Gastrocnemius medialis (tissue), 4 donors: ENCODE results near the gene CNST. TPM values are rescaled to one million over a fixed set of nuclear protein-coding genes. Genes with fewer than 3 reads are reported as not detected.
"Not testable (repeated sequence)": the region's sequence is repeated elsewhere in the genome, so short reads cannot be mapped to it uniquely, and the experiment has no call there.

ENCODE experiments used
- ATAC-seq, 2 donors: fragments of 150-250 bp; one replicate each; pipeline ENCODE4 v1.9.1; 2016
- DNase-seq, 2 donors: peaks; one replicate each; pipeline ENCODE4 v3.0.0-alpha.2; 2019
- H3K27ac ChIP-seq, 4 donors: fragments of 200-600 bp; sonication (generic); 1 replicate in 1 of 4; 2 replicates in 3 of 4; pipeline ENCODE4 v1.5.1; 2016 to 2018; ENCODE audit warnings: mild to moderate bottlenecking in 2 of 4, moderate library complexity in 1 of 4
- H3K27me3 ChIP-seq, 3 donors: fragments of 200-600 bp; sonication (generic) in 2 of 3; 1 replicate in 1 of 3; 2 replicates in 2 of 3; pipeline versions ENCODE4 v1.5.1 to v1.6.0; 2016 to 2019; ENCODE audit warnings: mild to moderate bottlenecking in 1 of 3, moderate library complexity in 1 of 3
- H3K36me3 ChIP-seq, 2 donors: fragments of 200-600 bp; sonication (generic) in 1 of 2; one replicate each; pipeline ENCODE4 v1.5.1; 2017 to 2018
- H3K4me1 ChIP-seq, 2 donors: fragments of 200-600 bp; sonication (generic) in 1 of 2; one replicate each; pipeline ENCODE4 v1.5.1; 2016 to 2017; ENCODE audit warnings: mild to moderate bottlenecking in 2 of 2
- H3K4me3 ChIP-seq, 4 donors: fragments of 200-600 bp; sonication (generic) in 3 of 4; 1 replicate in 1 of 4; 2 replicates in 3 of 4; pipeline ENCODE4 v1.5.1; 2016 to 2019; ENCODE audit warnings: mild to moderate bottlenecking in 2 of 4
- H3K9me3 ChIP-seq, 3 donors: fragments of 200-600 bp; sonication (generic) in 2 of 3; 1 replicate in 1 of 3; 2 replicates in 2 of 3; pipeline ENCODE4 v1.5.1; 2016 to 2019
- POLR2A ChIP-seq, 2 donors: fragments of 450-650 bp; IDR thresholded peaks; one replicate each; pipeline ENCODE4 v1.6.1; 2017; ENCODE audit warnings: antibody characterized with exemption in 2 of 2, mild to moderate bottlenecking in 2 of 2, moderate library complexity in 2 of 2
- in situ Hi-C, 4 donors: fragments of 200-750 bp; cut with MboI; loops; one replicate each; pipeline versions ENCODE4 v1.15.0 to v1.8.0; 2017; ENCODE audit warnings: low sequenced_read_pairs in 4 of 4
- intact Hi-C: fragments of 100-400 bp; cut with DNase I; formaldehyde crosslinking; loops from one replicate; pipeline ENCODE4 v1.15.1; 2023; ENCODE audit warnings: low total_unique reads
- total RNA-seq, 4 donors: library from RNA; depleted of rRNA; stranded (reverse); fragments of >200 nt; gene quantifications; one replicate each; pipeline versions ENCODE4 v1.1.0 to v1.2.3, GENCODE V29; 2016
- TF ChIP-seq, protein P1 (sequence below), 5 experiments: fragments of 450-650 bp in 3 of 5; fragments of 200-600 bp in 2 of 5; sonication (generic) in 2 of 5; IDR thresholded peaks in 4 of 5; conservative IDR thresholded peaks in 1 of 5; 1 replicate in 4 of 5; 2 replicates in 1 of 5; pipeline ENCODE4 v1.5.1; 2016 to 2019; ENCODE audit warnings: antibody characterized with exemption in 5 of 5, mild to moderate bottlenecking in 3 of 5, moderate library complexity in 3 of 5

CNST gene
- total RNA-seq, 4 donors from 2014 or later = 62.7 to 105 (median 81.5) TPM

DNA sequence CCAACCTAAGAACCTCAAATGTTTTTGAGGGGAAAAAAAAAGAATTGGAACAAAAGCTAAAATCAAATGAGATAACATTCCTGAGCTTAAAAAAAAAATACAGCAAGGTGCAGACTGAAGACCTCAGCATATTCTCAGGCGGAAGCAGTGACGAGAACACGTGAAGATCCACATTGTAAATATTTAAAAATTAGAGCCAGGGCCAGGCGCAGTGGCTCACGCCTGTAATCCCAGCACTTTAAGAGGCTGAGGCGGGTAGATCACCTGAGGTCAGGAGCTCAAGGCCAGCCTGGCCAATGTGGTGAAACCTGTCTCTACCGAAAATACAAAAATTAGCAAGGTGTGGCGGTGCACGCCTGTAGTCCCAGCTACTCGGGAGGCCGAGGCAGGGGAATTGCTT is 15.9 kb upstream of the CNST start:
- no peak for DNase-seq
- H3K36me3 ChIP-seq = peaks cover 0 to 54% of the 10 kb centered on the region in 2 donors
- TF ChIP-seq, protein P1, sequence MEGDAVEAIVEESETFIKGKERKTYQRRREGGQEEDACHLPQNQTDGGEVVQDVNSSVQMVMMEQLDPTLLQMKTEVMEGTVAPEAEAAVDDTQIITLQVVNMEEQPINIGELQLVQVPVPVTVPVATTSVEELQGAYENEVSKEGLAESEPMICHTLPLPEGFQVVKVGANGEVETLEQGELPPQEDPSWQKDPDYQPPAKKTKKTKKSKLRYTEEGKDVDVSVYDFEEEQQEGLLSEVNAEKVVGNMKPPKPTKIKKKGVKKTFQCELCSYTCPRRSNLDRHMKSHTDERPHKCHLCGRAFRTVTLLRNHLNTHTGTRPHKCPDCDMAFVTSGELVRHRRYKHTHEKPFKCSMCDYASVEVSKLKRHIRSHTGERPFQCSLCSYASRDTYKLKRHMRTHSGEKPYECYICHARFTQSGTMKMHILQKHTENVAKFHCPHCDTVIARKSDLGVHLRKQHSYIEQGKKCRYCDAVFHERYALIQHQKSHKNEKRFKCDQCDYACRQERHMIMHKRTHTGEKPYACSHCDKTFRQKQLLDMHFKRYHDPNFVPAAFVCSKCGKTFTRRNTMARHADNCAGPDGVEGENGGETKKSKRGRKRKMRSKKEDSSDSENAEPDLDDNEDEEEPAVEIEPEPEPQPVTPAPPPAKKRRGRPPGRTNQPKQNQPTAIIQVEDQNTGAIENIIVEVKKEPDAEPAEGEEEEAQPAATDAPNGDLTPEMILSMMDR (IDR thresholded peaks at IDR 0.05 in 4 of 5, conservative IDR thresholded peaks at IDR 0.05 in 1 of 5) = no peak
- TF ChIP-seq POLR2A (IDR thresholded peaks at IDR 0.05) = no peak
- H3K9me3 ChIP-seq = no peaks in the 10 kb centered on the region
- intact Hi-C loops (no loop called here), in situ Hi-C loops (no loop called here)
- no peak overlapping the region for H3K4me3 ChIP-seq
- no peaks in the 10 kb centered on the region for H3K4me1 ChIP-seq
- H3K27ac ChIP-seq = no peak overlapping the region
- no peaks in the 10 kb centered on the region for H3K27me3 ChIP-seq
- ATAC-seq = no peak

DNA sequence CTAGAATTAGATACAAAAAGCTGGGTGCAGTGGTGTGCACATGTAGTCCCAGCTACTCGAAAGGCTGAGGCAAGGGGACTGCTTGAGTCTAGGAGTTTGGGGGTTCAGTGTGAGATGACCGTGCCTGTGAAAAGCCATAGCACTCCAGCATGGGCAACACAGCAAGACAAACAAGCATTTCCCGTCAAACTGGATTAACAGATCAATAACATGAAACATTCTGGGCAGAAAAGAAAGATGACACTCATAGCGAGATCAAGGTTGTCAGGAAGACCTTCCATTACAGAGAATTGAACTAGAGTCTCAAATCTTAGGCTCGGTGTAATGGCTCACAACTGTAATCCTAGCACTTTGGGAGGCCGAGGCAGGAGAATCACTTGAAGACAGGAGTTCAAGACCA is 14.1 kb upstream of the CNST start:
- no peaks in the 10 kb centered on the region for H3K9me3 ChIP-seq
- H3K27ac ChIP-seq = no peak overlapping the region
- no peaks in the 10 kb centered on the region for H3K27me3 ChIP-seq
- H3K4me1 ChIP-seq = no peaks in the 10 kb centered on the region
- in situ Hi-C loops = no loop called here
- peaks cover 0 to 66% of the 10 kb centered on the region in 2 donors for H3K36me3 ChIP-seq
- DNase-seq (no peak), ATAC-seq (no peak)
- no peak overlapping the region for H3K4me3 ChIP-seq
- intact Hi-C loops = no loop called here
- no peak for TF ChIP-seq POLR2A (IDR thresholded peaks at IDR 0.05)
- TF ChIP-seq, protein P1 (IDR thresholded peaks at IDR 0.05 in 4 of 5, conservative IDR thresholded peaks at IDR 0.05 in 1 of 5) = no peak

DNA sequence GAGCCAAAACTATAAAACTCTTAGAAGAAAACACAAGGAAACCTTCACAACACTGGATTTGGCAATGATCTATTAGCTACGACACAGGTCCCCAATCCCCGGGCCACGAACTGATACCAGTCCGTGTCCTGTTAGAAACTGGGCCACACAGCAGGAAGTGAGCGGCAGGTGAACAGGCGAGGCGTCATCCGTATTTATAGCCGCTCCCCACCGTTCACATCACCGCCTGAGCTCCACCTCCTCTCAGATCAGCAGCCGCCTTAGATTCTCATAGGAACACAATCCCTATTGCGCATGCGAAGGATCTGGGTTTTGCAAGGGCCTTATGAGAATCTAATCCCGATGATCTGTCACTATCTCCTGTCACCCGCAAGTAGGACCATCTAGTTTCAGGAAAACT is 12.1 kb upstream of the CNST start:
- Histone ChIP-seq H3K9me3 (no peaks in the 10 kb centered on the region), H3K27ac (peak overlapping the region in 2 of 4 donors; percentile 1 to 22), H3K4me1 (no peaks in the 10 kb centered on the region), H3K4me3 (no peak overlapping the region), H3K36me3 (peaks cover 0 to 48% of the 10 kb centered on the region in 2 donors), H3K27me3 (no peaks in the 10 kb centered on the region)
- TF ChIP-seq POLR2A (IDR thresholded peaks at IDR 0.05) = peak in 1 of 2 donors; percentile 13
- TF ChIP-seq, protein P1 (IDR thresholded peaks at IDR 0.05 in 4 of 5, conservative IDR thresholded peaks at IDR 0.05 in 1 of 5) = no peak
- DNase-seq = no peak
- in situ Hi-C loops (no loop called here), intact Hi-C loops (no loop called here)
- no peak for ATAC-seq

GRCh38 chr1:246558041-246558440 is 8.2 kb upstream of the CNST start:
- Histone ChIP-seq H3K27me3 (no peaks in the 10 kb centered on the region), H3K36me3 (peaks cover 0 to 47% of the 10 kb centered on the region in 2 donors), H3K27ac (no peak overlapping the region), H3K4me3 (no peak overlapping the region), H3K9me3 (no peaks in the 10 kb centered on the region), H3K4me1 (no peaks in the 10 kb centered on the region)
- no peak for TF ChIP-seq POLR2A (IDR thresholded peaks at IDR 0.05)
- TF ChIP-seq, protein P1 (IDR thresholded peaks at IDR 0.05 in 4 of 5, conservative IDR thresholded peaks at IDR 0.05 in 1 of 5) = no peak
- ATAC-seq (no peak), DNase-seq (no peak)
- intact Hi-C loops = no loop called here
- in situ Hi-C loops = no loop called here

DNA sequence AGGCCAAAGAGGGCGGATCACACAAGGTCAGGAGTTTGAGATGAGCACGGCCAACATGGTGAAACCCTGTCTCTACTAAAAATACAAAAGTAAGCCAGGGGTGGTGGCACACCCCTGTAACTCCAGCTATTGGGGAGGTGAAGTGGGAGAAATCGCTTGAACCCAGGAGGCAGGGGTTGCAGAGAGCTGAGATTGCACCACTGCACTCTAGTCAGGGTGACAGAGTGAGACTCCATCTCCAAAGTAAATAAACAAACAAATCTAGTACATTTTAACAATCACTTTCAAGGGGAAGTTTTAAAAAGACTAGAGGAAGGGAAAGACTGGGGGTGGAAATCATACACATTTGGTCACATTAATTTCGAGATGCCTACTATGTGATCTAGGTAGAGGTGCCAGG is 6.9 kb upstream of the CNST start:
- in situ Hi-C loops (no loop called here), intact Hi-C loops (no loop called here)
- H3K27me3 ChIP-seq = no peaks in the 10 kb centered on the region
- ATAC-seq (no peak), DNase-seq (no peak)
- no peak overlapping the region for H3K27ac ChIP-seq
- TF ChIP-seq, protein P1 (IDR thresholded peaks at IDR 0.05 in 4 of 5, conservative IDR thresholded peaks at IDR 0.05 in 1 of 5) = no peak
- no peak for TF ChIP-seq POLR2A (IDR thresholded peaks at IDR 0.05)
- no peaks in the 10 kb centered on the region for H3K9me3 ChIP-seq
- no peak overlapping the region for H3K4me3 ChIP-seq
- H3K4me1 ChIP-seq = peaks cover 8 to 9% of the 10 kb centered on the region in 2 donors
- H3K36me3 ChIP-seq = peaks cover 0 to 59% of the 10 kb centered on the region in 2 donors

DNA sequence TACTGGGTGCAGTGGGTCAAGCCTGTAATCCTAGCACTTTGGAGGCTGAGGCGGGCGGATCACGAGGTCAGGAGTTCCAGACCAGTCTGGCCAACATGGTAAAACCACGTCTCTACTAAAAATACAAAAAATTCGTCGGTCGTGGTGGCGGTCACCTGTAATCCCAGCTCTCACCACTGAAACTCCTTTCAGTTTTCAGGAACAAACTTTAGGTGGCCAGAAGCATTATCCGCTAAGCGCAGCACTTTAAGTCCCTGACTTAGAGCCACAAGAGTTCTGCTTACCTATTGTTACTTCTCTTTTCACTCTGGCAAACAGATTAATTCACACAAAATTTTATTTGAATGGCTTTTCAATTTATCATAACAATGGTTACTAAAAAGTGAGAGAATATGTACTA is 5.4 kb upstream of the CNST start:
- intact Hi-C loops = loop anchor here (10.0 kb wide), 3 partner anchors 204 to 1726 kb away; partner anchors contain the start of genes COX20 and ZNF669
- not testable (repeated sequence) for H3K27ac ChIP-seq, DNase-seq, H3K4me3 ChIP-seq, ATAC-seq, H3K9me3 ChIP-seq, H3K27me3 ChIP-seq
- in situ Hi-C loops = loop anchor here in 1 of 4 donors (10.0 kb wide), 1 partner anchor 134 kb away; no protein-coding TSS in a partner anchor
- Histone ChIP-seq H3K4me1 (peaks cover 18% of the 10 kb centered on the region in 2 donors), H3K36me3 (peaks cover 0 to 49% of the 10 kb centered on the region in 2 donors)
